Mesenteric fat pad (tissue), 1 donor: Measurements from ENCODE around the gene HAUS7. TPM values are rescaled to one million over a fixed set of nuclear protein-coding genes. Genes with fewer than 3 reads are reported as not detected.

Experiments
- DNase-seq: peaks from one replicate; pipeline ENCODE4 v3.0.0-alpha.2; 2020; ENCODE audit warnings: low spot score
- total RNA-seq: library from RNA; stranded (reverse); fragmentation: NEBNext Ultra II Directional; extraction: Animal tissue kit (Norgen Biotek cat#: 25700); gene quantifications from one replicate; pipeline ENCODE4 v1.2.1, GENCODE V29; 2021
- donor health status: DM: yes; HTN: yes; CAD: no.

Gene HAUS7
- total RNA-seq, 1 donor from 2014 or later = 22.1 TPM

DNA sequence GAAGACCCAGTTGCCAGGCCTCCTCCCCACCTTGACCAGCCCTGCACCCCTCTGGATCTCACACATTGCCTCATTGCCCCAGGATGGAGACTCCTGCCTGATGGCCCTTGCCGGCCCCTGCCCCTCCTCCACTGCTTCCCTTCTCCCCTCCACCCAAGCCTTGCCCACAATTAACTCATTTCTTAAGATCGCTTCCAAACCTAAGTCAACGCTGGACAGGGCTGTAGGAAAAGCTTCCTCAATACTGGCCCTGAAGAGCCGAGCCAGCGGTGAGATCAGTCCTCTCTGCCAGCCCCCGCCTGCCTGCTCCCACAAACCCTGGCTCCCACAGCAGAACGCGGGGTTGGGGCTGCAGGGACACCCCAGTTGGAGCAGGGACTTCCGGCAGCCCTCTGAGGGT, 7.5 kb upstream of the HAUS7 start:
- DNase-seq = no peak

DNA sequence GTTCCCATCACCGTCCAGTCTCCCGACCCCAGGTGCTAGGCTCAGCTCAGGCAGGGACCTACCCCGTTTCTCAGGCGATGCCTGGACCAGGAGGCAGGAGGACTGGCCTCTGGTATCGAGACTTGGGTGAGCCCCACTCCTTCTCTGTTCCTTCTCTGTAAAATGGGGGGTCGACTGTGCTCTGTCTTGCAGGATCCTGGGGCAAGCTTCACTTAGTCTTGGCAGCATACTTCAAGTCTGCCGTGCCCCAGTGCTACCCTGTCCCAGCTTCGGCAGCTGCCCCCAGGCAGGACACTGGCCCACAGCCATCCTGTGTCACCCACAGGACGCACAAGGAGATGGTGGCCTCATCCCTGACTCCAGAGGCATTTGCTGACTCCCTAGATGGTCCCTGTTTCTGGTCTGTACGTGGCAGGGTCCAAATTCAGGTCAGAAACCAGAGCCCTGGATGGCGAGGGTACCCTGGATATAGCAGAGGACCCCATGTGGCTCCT, 7.0 kb upstream of the HAUS7 start:
- no peak for DNase-seq

DNA sequence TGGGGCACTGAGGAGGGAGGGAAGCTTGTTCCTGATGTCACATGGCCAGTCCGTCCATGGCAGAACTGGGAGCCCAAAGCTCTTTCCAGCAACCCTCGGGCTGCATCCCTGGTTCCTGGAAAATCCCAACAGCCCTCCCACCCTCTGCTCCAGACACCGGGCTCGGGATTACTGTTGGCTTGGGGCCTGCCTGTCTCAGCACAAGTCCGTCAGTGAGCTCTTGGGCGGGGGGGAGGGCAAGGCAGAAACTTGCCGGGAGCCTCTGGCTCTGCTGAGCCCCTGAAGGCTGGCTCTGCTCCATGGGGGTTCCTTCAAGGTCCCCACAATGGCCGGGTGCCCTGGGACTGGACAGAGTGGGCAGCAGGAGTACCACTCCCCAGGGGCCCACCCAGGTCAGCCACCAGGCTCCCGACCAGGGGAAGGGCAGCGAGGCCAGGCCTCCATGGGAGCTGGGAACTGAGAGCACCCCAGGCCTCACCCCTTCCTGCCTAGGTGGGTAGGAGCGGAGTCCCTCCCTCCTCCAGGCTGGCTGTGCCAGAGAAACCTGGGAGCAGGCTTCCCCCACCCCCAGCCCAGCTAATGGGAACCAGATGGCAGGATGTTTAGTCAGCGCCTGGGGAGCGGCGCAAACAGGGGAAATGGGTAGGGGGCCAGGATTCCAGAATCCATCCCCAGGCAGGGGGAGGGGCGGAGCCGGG, 6.4 kb upstream of the HAUS7 start:
- DNase-seq = no peak

DNA sequence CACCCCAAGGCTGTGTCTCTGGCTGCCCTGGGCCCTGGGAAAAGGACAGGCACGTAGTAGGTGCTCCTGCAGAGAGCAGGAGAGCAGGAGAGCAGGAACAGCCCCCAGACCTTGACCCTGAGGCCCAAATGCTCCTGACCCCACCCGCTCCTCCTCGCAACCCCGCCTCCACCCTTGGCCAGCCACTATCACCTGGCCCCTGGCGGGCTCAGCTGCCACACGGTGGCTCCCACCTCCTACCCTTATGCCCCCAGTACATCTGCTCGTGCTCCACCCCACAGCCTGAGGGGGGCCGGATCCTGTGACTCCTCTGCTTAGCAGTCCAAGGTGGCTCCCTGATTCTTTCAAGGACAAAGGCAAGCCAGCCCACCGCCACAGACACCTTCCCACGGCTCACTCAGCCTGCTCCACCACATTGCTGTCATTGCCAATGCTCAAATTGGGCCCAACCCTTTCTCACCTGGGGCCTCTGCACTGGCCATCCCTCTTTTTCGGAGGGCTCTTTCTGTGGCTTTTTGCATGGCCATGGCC, 5.4 kb upstream of the HAUS7 start:
- no peak for DNase-seq

DNA sequence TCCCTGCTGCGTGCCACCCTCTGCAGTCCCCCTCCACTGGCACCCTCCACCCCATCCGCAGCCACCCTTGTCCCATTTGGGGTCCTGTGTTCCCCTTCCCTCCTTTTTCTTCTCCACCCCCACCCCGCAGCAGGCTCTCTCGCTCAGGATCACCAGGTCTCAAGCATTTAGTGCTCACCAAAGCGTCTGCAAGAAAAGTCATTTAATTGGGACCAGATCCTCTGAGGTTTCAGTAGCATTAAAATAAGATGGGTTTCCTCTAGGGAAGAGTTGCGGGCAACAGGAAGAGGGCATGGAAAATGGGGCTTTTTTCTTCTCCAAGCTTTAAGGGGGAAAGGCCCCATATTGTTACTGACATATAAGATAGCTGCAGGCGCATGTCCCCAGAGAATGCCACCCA, 4.9 kb upstream of the HAUS7 start:
- DNase-seq = no peak

DNA sequence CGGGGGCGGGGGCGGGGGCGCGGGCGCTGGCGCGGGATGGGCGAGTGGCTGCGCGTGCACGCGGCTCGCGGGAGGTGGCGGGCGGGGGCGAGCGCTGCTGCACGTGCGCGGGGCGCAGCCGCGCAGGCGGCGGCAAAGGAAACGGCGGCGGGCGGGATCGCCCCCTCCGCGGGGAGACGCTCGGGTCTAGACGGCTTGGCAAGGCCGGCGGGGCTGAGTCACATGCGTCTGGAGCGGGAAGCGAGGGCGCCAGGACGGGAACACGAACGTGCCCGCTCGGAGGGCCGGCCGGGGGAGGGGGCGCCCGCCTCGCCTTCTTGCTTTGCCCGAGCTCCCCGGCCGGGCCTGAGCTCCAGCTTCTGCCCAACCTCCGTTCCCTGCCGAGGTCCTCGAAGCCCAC, 4.3 kb upstream of the HAUS7 start:
- no peak for DNase-seq

DNA sequence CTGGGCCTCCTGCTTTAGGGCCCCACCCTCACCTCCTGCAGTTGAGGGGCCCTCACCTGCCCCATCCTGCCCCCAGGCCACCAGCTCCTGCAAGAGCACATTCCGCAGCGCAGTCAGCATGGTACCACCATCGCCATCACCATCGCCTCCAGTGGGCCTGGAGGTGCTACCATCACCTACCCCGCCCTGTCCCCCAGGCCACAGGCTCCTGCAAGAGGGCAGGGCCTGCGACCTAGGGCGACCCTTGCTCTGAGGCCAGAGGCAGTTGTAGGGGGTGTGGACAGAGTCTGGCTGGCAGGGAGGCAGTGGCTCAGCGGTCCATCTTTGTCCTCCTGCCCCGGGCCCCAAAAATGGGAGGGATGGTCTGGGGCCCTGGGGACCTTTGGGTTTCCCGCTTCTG, 3.9 kb upstream of the HAUS7 start:
- no peak for DNase-seq

DNA sequence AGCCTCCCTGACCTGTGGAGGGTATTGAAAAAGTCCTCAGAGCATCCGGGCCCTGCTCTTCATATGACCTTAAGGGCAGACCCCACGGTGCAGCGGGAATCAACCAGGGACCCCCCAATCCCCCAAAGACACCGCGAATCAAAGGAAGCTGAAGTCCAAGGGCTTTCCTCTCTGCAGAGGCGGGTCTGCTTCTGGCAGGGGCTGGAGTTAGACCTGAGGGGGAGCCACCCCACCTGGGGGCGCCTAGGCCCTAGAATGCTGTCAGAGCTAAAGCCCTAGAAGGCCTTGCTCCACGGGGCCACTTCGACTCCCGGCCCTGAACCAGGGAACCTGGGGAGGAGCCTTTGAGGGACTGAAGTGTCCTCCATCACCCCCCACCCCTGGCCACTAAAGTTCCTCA, 2.8 kb upstream of the HAUS7 start:
- DNase-seq = no peak

DNA sequence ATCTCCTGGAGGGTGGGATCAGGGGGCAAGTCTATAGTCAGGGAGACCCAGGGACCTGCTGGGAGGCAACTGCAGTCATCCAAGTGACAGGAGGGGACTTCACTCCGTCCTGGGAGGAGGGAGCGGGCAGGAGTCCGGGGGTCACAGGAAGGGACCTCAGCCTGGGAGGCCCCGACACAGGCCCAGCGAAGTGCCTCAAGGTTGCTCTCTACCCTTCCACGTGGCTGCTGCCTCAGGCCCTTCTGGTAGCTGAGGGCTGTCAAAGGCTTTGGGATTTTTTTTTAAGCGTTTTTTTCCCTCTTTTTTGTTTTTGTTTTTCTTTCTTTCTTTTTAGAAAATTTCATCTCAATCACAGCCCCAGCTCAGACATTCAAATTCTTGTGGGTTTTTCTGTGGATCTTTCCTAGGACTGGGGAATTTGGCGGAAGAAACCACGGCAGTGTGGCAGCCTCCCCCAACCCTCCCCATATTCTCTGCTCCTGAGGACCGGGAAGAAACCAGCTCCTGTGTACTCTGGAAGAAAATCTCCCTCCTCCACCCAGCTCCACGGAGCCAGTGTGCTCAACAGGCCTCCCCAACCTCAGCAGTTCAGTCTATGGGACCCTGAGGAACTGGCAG, 1.4 kb upstream of the HAUS7 start:
- DNase-seq = no peak

DNA sequence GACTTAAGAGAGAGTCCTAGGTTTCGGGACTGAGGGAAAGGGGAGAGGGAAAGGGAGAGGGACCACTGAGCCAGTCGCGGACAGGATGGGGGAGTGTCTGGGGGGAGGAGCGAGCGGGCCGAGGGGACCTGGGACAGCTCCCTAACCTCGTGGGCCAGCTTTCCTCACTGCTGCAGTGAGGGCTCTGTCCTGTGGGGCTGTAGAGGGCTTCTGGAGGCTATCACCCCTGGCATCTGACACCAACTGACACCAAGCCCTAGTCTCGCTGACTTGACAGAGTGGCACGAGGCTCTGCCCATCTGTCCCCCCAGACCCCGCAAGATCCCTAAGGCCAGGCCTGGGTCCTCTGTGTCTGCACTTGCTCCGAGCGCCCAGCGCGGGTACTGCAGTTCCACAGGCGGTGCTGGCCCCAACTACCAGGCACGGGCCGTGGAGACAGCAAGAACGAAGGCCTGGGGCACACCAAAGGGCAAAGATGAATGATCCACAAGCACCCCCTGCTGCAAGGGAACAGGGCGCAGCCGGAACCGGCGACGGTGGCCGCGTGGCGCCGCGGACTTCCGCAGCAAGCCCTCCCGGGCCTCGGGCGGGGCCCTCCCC, 465 bp downstream of the HAUS7 start:
- DNase-seq = no peak

DNA sequence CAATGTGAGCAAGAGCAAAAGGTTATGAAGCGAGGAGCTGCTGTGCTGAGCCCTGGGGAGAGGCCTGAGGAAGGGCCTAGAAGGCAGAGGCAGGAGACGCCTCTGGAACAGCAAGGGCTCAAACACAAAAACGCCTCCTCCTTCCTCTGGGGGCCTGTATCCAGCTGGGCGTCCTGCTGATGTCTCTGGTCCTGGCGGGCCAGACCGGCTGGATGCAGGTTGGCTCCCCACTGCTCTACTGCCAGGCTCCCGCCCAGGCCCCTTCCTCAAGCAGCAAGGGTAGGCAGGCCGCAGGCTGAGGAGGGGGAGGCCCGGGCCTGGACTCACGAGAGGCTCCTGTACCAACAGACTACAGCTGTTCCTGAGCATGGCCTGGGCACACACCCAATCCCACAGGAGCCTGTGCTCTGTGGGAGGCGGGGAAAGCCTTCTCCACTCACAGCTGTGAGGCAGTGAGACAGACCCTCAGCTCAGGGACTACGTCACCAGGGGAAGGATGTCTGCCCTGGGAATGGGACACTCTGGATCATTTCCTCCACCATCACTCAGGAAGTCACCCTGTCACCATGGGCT, 2.3 kb downstream of the HAUS7 start:
- DNase-seq = no peak

DNA sequence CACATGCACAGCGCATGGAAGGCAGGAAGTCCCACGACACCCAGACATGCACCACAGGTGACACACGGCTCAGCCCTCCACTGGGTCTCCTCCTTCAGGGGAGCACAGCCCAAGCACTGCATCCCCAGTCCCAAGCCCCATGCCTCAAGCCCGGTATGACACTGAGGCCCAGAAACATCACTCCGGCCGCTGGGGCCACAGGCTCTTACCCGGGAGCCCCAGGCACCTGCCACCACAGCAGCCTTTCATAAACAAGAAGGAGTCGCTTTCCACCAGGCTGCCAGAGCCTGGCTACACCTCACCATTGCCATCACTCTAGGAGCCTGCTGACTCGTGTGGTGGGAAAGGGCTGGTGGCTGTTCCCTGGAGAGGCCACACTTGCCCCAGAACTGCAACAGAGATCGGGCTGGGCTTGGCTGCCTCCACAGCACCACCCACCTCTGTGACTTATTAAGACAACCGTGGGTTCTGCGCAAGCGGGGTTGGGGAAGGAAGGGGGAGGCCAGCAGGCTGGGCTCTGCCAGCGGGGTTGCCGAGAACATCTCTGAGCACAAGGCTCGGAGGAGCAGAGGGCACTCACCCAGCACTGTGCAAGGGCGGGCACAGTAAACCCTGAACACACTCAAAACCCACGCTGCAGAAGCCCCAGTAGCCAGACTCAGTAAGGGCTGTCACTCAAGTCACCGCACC, 4.5 kb downstream of the HAUS7 start:
- DNase-seq = no peak

DNA sequence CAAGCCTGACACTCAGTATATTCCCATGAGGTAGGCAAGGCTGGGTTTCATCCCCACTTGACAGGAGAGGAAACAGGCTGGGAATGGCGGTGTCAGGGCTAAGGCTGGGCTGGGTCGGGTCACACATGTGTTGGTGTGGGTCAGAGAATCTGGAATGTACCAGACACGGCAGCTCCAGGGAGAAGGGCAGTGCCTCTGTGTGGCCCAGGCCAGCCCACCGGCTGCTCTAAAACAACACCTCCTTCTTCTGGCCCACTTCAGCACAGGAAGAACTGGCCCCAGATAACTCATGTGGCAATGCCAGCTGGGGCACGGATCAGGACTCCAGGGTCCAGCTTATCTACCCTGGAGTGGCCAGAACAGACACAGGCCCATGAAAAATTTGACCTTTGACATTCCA, 6.3 kb downstream of the HAUS7 start:
- no peak for DNase-seq

DNA sequence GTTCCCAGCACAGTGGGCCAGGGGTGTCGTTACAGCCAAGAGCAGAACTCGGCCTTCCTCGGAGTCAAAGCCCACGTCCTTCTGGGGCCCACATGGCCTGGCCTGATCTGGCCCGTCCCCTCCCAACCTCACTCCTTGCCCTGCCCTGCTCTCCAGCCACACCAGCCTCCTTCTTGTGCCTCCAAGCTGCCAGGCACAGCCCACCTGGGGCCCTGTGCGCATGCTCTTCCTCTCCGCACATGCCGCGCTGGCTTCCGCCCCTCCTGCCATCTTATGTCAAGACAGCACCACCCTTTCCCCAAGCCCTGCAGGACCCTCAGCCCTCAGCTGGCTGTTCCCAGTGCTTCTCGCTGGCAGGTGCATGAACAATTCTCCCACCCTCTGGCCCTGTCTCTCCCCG, 6.8 kb downstream of the HAUS7 start:
- DNase-seq = no peak

DNA sequence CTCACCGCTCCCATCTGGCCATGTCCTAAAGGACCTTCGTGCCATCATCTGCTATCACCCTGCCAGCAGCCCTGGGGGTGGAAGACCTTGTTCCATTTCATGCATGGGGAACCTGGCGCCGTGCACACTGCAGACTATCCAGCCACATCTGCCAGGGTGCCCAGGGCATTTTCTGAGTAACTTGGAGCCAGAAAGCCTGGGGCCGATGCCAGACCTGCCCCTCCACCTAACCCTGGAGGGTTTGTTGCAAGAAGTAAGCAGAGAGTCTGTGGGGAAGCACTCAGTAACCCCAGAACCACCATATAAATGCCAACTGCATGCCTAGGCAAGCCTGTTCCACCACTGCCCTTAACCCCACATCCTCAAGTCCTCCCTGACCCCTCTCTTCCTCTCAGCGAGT, 7.3 kb downstream of the HAUS7 start:
- no peak for DNase-seq

DNA sequence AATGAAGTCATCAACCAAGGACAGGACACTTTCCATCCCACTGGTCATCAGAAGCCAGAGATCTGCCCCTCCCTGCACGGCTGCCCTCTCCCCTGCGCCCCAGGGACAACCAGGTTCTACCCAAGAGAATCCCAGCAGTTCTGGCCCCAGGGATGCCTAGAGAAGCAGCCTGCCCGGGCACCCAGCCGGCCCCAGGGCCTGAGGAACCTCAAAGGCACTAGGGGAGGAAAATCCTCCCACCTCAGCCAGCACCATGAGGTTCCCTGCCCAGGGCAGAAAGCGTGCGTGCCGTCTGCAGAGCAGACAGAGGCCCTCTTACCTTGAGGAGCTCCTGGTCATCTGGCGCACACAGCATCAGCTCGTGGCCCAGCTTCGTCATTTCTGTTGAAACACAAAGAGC, 8.1 kb downstream of the HAUS7 start:
- DNase-seq = no peak

DNA sequence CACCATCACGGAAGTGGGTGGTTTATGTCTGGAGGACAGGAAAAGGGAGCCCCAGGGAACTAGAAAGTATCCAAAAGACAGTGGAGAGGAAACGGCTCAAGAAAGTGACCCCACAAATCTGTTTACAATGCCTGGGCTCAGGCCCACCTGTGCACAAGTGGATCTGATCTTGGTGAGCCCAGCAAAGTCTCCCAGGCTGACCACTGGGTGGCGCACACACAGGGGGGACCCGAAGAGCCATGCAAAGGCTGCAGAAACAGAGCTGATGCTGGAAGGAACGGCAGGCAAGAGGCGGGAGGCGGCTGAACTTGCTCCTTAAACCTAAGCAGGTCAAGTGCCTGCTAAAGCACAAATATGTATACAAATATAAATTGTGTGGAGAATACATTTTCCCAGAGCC, 9.6 kb downstream of the HAUS7 start:
- DNase-seq = no peak

DNA sequence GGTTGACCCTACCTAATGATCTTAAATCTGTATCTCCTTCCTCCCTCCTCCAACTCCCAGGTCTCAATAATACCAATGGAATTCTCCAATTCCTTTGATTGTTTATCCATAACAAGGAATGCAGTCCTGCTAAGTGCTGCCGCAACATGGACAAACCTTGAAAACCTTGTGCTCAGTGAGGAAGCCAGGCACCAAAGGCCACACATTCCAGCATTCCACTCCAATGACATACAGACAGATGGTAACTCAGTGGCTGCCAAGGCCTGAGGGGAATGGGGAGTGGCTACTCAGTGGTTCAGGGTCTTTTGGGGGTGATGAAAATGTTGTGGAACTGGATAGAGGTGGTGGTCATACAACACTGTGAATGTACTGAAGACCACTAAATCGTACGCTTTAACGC, 10.4 kb downstream of the HAUS7 start:
- no peak for DNase-seq

DNA sequence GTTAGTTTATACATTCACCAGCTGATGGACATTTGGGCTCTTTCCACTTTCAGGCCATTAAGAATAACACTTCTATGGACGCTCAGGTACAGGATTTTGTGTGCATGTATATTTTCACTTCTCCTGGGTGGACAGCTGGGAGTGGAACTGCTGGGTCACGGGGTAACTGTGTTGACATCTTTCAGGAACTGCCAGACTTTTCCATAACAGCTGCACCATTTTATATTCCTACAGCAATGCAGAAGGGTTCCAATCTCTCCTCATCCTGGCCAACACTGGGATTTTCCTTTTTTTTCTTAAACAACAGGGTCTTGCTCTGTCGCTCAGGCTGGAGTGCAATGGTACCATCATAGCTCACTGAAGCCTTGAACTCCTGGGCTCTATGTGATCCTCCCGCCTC, 11.9 kb downstream of the HAUS7 start:
- DNase-seq = no peak

DNA sequence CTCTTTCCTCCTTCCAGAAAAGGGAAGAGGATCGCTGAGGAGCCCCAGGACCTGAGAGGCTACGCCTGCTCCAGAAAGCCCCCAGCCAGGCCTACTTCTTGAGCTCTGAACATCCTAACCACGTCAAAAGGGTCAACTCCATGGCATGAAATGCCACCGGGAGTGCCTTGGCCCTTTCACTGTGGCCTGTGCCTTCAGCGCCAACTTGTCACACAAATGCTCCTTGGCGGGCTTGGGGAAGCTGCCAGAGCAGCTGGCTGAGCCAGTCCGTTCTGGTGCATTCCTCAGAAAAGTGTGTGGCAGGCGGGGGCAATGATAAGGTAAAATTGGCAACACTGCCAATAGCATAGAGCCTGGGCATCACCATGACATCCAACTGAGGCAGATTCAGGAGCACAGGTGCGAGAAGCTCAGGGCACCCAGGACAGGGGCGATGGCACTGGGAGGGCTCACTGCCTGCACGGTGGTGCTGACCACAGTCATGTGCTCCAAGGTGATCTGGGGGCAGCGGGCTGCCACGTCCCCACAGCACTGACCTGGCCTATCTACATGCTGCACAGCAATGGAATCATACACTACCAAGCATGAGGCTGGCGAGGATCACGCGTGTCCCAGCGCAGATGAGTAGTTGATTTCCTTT, 12.4 kb downstream of the HAUS7 start:
- no peak for DNase-seq

DNA sequence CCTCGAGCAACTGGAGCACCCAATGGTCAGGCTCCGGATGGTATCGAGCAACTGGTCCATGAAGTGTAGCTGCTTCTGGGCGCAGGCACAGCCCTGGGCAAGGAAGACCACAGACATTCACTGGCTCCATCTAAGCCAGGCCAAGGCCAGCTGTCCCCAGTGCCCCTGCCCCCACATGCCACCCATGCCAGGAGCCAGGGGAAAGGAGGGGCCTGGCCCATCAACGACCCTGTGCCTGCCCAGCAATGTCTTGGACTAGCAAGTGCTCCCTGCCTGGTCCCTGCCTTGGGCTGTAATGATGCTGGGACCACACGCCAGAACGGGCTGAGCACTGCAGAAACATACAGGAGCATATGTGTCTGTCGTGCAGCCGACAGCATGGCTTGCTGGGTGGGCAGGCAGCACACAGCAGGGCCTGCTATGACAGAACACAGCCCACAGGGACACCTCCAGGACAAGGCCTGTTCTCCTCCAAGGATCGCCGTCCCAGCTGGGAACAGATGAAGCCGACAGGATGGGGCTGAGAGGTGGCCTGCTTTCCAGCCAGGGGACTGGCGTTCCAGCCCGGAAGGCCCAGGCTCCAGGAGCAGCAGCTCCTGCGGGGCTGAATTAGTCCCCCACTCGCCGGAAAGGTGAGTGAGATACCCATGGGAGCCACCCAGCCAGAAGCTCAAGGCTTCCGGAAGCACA, 13.1 kb downstream of the HAUS7 start:
- no peak for DNase-seq
